SW 1271 (cell line): ENCODE results near the gene DYRK2.
"Not testable (repeated sequence)": the region's sequence is repeated elsewhere in the genome, so short reads cannot be mapped to it uniquely, and the experiment has no call there.

Source experiments
- DNase-seq, 2 experiments: peaks; one replicate each; lab custom pipeline; 2025; lab: John Stamatoyannopoulos, UW

DYRK2 gene

GRCh38 chr12:67669934-67670631, 21.5 kb downstream of the DYRK2 start:
- DNase-seq: no peak

GRCh38 chr12:67671419-67671818, 22.9 kb downstream of the DYRK2 start:
- DNase-seq: no peak

- DNase-seq: no peak
Measured at GRCh38 chr12:67671892-67672291, 23.3 kb downstream of the DYRK2 start.

GRCh38 chr12:67672507-67672906, 24.0 kb downstream of the DYRK2 start:
- not testable (repeated sequence) for DNase-seq

GRCh38 chr12:67673509-67673908, 25.0 kb downstream of the DYRK2 start:
- not testable (repeated sequence) for DNase-seq

DNA sequence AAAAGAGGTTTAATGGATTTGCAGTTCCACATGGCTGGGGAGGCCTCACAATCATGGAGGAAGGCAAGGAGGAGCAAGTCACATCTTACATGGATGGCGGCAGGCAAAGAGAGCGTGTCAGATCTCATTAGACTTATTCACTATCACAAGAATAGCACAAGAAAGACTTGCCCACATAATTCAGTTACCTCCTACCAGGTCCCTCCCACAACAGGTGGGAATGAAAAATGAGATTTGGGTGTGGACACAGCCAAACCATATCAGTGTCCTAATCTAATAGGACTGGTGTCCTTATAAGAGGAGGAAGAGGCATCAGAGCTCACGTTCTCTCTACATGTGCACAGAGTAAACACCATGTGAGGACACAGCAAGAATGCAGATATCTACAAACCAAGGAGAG, 25.9 kb downstream of the DYRK2 start:
- DNase-seq: no peak

DNA sequence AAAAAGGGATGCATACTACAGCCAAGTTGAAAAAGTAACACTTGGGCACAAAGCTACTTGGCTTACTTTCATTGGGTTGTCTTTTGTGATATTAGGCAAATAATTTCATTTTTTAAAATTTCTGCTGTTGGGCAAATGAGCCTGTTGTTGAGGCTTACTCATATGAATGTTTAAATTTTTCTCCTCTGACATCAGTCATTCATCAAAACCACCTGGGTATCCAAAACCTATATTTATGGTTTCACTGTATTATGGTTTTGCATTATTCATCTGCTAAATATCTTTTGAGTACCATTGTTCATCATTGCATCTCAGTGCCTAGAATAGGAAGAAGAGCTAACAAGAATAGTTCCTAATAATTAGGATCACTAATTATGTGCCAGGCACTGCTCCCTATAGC, 28.1 kb downstream of the DYRK2 start:
- no peak for DNase-seq

- no peak for DNase-seq
Measured at GRCh38 chr12:67677166-67677565, 28.6 kb downstream of the DYRK2 start.

GRCh38 chr12:67681105-67681778, 32.7 kb downstream of the DYRK2 start:
- DNase-seq: no peak

DNA sequence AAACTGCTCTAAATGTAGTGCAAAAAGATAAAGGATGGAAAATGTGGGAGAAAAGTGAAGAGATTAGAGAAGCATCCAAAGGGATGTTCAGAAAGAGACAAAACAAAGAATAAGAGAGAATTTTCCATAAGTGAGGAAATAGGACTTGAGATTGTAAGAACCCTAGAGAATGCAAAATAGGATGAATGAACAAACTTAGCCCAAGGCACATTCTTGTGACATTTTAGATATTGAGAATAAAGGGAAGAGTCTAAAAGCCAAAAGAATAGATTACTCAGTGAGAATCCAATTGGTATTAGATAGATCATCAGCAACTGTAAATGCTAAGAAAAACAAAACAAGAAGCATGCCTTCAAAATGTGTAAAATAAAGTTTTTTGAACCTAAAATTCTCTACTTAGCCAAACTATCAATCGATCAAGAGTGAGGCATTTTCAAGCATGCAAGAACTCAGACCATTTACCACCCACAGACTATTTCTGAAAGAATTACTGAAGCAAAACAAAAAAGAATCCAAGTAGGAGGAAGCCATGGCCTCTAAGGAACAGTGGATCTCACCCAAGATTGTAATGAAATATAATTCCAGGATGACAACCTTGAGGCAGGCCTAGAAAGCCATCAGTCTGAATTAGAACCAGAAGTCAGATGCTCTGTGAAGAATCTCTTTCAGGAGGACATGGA, 33.5 kb downstream of the DYRK2 start:
- no peak for DNase-seq

GRCh38 chr12:67689385-67689784, 40.8 kb downstream of the DYRK2 start:
- no peak for DNase-seq

DNA sequence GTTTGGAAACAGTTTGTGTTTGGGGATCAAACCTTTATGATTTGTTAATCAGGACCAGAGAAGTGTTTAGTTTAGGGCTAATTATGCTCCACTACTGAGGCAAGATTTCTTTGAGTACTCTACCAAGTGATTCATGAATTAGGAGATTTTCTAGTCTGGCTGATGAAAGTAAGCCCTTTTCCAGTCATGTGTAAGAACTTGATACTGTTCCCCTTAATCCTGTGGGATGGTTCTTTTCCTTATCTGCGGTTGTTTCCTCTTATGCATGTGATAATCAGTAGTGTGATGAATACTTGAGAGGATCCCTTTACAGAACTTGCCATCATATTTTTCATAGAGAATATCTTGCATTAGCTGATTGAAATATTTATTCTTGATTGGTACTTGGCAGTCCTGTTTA, 42.1 kb downstream of the DYRK2 start:
- DNase-seq: no peak

GRCh38 chr12:67691220-67691619, 42.7 kb downstream of the DYRK2 start:
- DNase-seq: no peak

DNA sequence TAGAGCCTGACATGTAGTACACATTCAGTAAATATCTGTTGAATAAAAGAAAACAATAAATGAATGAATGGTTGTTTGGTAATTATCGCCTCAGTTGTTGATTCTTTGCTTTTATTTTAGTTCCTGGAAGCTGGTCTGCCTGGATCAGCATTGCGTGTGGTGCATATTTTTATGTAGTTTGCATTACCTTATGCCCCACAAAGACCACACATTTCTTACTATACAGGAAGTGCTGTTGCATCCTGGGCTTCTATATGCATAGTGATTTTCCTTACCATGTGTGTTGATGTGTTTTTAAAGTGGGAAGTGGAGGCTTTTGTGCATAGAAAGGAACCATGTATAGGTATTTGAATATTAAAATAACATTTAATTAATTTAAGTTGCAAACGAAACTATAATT, 43.6 kb downstream of the DYRK2 start:
- DNase-seq: no peak

DNA sequence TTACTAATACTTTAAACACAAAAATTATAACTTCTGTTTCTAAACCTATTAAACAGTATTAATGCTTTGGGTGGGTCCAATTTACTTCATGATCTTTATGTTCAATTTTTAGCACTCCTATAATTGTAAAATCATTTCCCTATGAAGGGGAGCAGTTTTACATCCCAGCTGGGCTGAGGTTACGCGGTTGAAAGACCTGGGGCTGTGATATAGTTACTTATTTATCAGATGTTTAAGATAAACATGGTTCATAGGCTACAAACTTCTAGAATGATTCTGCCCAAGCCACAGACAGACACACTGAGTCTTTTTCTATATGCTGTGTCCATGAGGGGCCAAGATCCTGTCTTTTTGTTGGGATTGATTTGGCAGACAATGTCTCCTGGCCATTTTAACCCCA, 44.4 kb downstream of the DYRK2 start:
- no peak for DNase-seq

GRCh38 chr12:67693894-67694293, 45.3 kb downstream of the DYRK2 start:
- DNase-seq: no peak

DNA sequence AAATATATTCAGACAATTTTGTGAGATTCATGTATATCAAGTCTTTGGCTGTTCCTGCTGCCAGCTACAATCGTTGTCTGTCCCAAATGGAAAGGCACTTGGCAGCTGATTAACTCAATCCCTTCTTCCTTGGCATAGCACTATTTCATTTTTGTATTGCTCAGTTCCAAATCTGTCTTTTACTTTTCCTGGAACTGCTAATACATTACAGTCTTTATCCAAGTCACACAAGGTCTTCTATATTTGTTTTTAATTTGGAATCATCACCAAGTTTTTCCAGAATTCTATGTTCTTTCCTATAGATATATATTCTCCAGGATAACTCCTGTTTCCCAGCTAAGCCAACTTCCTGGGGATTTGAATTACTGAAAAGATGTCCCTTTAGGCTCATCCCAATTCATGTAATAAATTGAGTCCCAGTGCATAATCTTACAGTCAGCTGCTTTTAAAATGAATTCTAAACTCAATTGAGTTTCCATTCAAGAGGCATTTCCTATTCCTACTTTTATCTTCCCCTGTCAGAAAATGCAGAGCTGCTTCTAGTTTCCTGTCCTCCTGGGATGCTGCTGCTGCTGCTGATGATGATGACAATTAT, 45.9 kb downstream of the DYRK2 start:
- no peak for DNase-seq

GRCh38 chr12:67695974-67696373, 47.4 kb downstream of the DYRK2 start:
- no peak for DNase-seq

DNA sequence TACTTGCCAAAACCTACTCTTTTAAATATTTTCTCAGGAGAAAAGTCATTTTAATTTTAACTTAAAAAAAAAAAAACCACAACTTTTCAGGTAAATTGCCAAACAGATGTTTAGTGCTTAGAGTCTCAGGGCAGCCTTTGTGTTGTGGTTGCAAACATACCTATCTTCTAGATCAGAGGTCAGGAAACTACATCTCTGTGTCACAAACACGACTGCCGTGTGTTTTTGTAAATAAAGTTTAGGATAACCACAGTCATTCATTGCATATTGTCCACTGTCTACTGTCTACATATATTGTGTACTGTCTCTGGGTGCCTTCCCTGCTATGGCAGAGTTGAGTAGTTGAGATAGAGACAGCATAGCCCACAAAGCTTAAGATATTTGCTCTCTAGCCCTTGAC, 48.9 kb downstream of the DYRK2 start:
- no peak for DNase-seq

DNA sequence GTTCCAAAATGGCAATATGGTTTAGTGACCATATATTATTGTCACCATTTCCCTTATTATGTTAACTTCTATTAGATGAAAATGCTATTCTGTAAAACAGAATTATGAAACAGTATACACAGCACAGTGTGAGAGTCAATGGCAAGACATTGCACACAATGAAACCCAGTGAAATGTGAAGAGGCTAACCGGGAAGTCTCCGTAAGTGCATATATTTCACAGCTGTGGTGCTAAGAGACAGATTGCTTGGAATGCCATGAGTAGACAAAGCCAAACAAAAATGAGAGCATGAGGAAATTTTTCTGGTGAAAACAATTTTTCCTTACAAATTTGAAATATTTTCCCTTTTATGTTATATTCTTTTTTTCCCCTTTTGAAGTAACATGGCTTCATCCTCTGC, 49.4 kb downstream of the DYRK2 start:
- DNase-seq: no peak

GRCh38 chr12:67698672-67699581, 50.4 kb downstream of the DYRK2 start:
- no peak for DNase-seq

- DNase-seq: no peak
Measured at GRCh38 chr12:67701121-67701520, 52.6 kb downstream of the DYRK2 start.
